ENCODE data around the gene PLB1. TPM values are rescaled to one million over a fixed set of nuclear protein-coding genes. Genes with fewer than 3 reads are reported as not detected.

The PLB1 gene
- total and polyA plus RNA-seq, 2 experiments from 2014 or later = 0.06 to 0.21 TPM

- TF ChIP-seq CREB1 (CRISPR knock-in tag; IDR thresholded peaks at IDR 0.05; ENCODE audit: low read depth) (no peak), JUNB (IDR thresholded peaks at IDR 0.05; ENCODE audit: unreplicated experiment) (no peak), ETS1 (IDR thresholded peaks at IDR 0.05) (no peak), EZH2 (IDR thresholded peaks at IDR 0.05; ENCODE audit: low read depth, unreplicated experiment) (no peak), REST (IDR thresholded peaks at IDR 0.05; ENCODE audit: unreplicated experiment) (no peak), NANOG (IDR thresholded peaks at IDR 0.05; ENCODE audit: borderline replicate concordance) (no peak), CTCF (conservative IDR thresholded peaks at IDR 0.05; ENCODE audit: low read depth in 2 of 2) (no peak)
These were observed 82.9 kb downstream of the PLB1 start (continued) for GRCh38 chr2:28578774-28579173.

- Mint-ChIP-seq H3K27ac (no peak overlapping the region), H3K4me3 (no peak overlapping the region), H3K4me1 (peaks cover 11% of the 10 kb centered on the region), H3K27me3 (ENCODE audit: insufficient read depth, low read depth, poor library complexity) (no peaks in the 10 kb centered on the region), H3K36me3 (ENCODE audit: low read depth) (no peaks in the 10 kb centered on the region), H3K9me3 (no peaks in the 10 kb centered on the region)
- H2AFZ ChIP-seq = no peak overlapping the region
- no peaks in the 10 kb centered on the region for H3K4me1 ChIP-seq (ENCODE audit: insufficient read depth)
- H3F3A ChIP-seq (replicated peaks; ENCODE audit: low read depth) = no peaks in the 10 kb centered on the region
- ATAC-seq (no peak), DNase-seq (ENCODE audit: low spot score) (no peak)
- H3K9me2 ChIP-seq (ENCODE audit: insufficient read depth) = no peaks in the 10 kb centered on the region
- H3K4me3 ChIP-seq = no peak overlapping the region
- H3K36me3 ChIP-seq (ENCODE audit: insufficient read depth) = no peaks in the 10 kb centered on the region
- H3K79me2 ChIP-seq (replicated peaks; ENCODE audit: insufficient read depth) = no peaks in the 10 kb centered on the region
- H3K27me3 ChIP-seq (ENCODE audit: insufficient read depth) = no peaks in the 10 kb centered on the region
- no peak overlapping the region for H3K4me2 ChIP-seq
- no peak overlapping the region for H3K27ac ChIP-seq (ENCODE audit: low read depth)
- no peaks in the 10 kb centered on the region; the same call in 1 of the 2 replicates for H4K20me1 ChIP-seq (replicated peaks; ENCODE audit: insufficient read depth)
- TF ChIP-seq ETS1 (IDR thresholded peaks at IDR 0.05) = no peak
- no peak for TF ChIP-seq EZH2phosphoT487 (IDR thresholded peaks at IDR 0.05; ENCODE audit: unreplicated experiment)
- no peak for TF ChIP-seq ZNF331 (CRISPR knock-in tag; IDR thresholded peaks at IDR 0.05; ENCODE audit: low read depth)
- no peak for TF ChIP-seq NANOG (IDR thresholded peaks at IDR 0.05; ENCODE audit: borderline replicate concordance)
- TF ChIP-seq EZH2 (IDR thresholded peaks at IDR 0.05; ENCODE audit: low read depth, unreplicated experiment) = no peak
- no peak for TF ChIP-seq ZNF114 (CRISPR knock-in tag; IDR thresholded peaks at IDR 0.05)
- TF ChIP-seq JUNB (IDR thresholded peaks at IDR 0.05; ENCODE audit: unreplicated experiment) = no peak
- TF ChIP-seq POLR2AphosphoS5 (IDR thresholded peaks at IDR 0.05; ENCODE audit: low read depth) = no peak
These were observed 83.7 kb downstream of the PLB1 start for GRCh38 chr2:28579606-28580005.
